Activated CD4-positive, alpha-beta T cell treated with anti-CD3 and anti-CD28 coated beads for 36 hours (primary cell): ENCODE data around the gene TMEM192. TPM values are rescaled to one million over a fixed set of nuclear protein-coding genes. Genes with fewer than 3 reads are reported as not detected.
"Not testable (repeated sequence)": the region's sequence is repeated elsewhere in the genome, so short reads cannot be mapped to it uniquely, and the experiment has no call there.

ENCODE experiments used
- ATAC-seq: fragments of 200-7000 bp; cut with Tn5 transposase; one replicate; pipeline ENCODE4 v1.10.0; 2021; ENCODE audit warnings: mild to moderate bottlenecking, moderate library complexity
- CTCF ChIA-PET: fragments of 350-600 bp; sonication (Branson Sonifier 250); formaldehyde crosslinking; loops from one replicate; lab custom pipeline; 2021; ENCODE audit warnings: antibody characterized with exemption; lab: Charles Lee
- POLR2A ChIA-PET: fragments of 350-600 bp; sonication (Branson Sonifier 250); formaldehyde crosslinking; loops from one replicate; lab custom pipeline; 2021; ENCODE audit warnings: antibody characterized with exemption, inconsistent platforms; lab: Charles Lee
- DNase-seq: peaks from one replicate; pipeline ENCODE4 v3.0.0-alpha.2; 2020
- H3K27ac Mint-ChIP-seq: one replicate; pipeline ENCODE4 v1.8.0; 2021; ENCODE audit warnings: mixed read lengths
- H3K27me3 Mint-ChIP-seq: one replicate; pipeline ENCODE4 v1.8.0; 2021; ENCODE audit warnings: mixed read lengths
- H3K36me3 Mint-ChIP-seq: one replicate; pipeline ENCODE4 v1.8.0; 2021; ENCODE audit warnings: low read depth, mixed read lengths
- H3K4me1 Mint-ChIP-seq: one replicate; pipeline ENCODE4 v1.8.0; 2021; ENCODE audit warnings: mixed read lengths
- H3K4me3 Mint-ChIP-seq: one replicate; pipeline ENCODE4 v1.8.0; 2021; ENCODE audit warnings: mild to moderate bottlenecking, moderate library complexity, mixed read lengths
- H3K9me3 Mint-ChIP-seq: one replicate; pipeline ENCODE4 v1.8.0; 2021; ENCODE audit warnings: low read depth, mixed read lengths
- intact Hi-C, 2 experiments: fragments of 100-400 bp; cut with DNase I in 1 of 2; cut with micrococcal nuclease in 1 of 2; formaldehyde crosslinking; loops; one replicate each; pipeline versions ENCODE4 v1.14.2 to v1.15.1; 2022 to 2024; cut with DNase I, micrococcal nuclease
- total RNA-seq, 2 experiments: library from RNA; stranded (reverse); gene quantifications; one replicate each; pipeline ENCODE4 v1.2.3, GENCODE V29; 2021

TMEM192 gene
- total RNA-seq, 2 experiments from 2014 or later: 8.8 TPM

DNA sequence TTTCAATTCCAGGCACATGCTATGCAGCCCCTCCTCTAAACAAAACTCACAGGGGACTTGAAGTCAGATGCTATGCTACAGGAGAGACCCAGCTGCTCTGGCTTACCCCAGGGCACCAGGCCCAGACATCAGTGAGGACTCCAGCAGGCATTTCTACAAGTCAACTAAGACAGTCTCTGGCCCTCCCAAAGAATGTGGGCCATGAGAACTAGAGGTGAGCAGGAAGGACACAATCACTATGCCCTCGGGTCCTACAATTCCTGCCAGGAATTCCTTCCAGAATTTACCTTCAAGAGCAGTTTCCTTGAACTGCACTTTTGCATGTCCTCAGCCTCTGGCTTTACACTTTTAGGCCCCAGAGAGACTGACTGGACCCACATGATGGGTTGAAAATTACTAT lies 17.4 kb downstream of the TMEM192 start:
- H3K36me3 Mint-ChIP-seq: peaks cover 18% of the 10 kb centered on the region
- intact Hi-C loops: loop anchor here in 1 of 2 experiments (5.0 kb wide), 1 partner anchor 313 kb away; no protein-coding TSS in a partner anchor
- H3K9me3 Mint-ChIP-seq: no peaks in the 10 kb centered on the region
- no peak overlapping the region for H3K4me3 Mint-ChIP-seq
- no peaks in the 10 kb centered on the region for H3K27me3 Mint-ChIP-seq
- H3K27ac Mint-ChIP-seq: no peak overlapping the region
- no peaks in the 10 kb centered on the region for H3K4me1 Mint-ChIP-seq
- no peak for DNase-seq
- ChIA-PET CTCF (interaction anchor here (1.5 kb wide), 1 partner anchor 18 kb away, joined by 3 read pairs; the partner anchor contains the start of gene TMEM192), POLR2A (no interaction called here)
- ATAC-seq: no peak

DNA sequence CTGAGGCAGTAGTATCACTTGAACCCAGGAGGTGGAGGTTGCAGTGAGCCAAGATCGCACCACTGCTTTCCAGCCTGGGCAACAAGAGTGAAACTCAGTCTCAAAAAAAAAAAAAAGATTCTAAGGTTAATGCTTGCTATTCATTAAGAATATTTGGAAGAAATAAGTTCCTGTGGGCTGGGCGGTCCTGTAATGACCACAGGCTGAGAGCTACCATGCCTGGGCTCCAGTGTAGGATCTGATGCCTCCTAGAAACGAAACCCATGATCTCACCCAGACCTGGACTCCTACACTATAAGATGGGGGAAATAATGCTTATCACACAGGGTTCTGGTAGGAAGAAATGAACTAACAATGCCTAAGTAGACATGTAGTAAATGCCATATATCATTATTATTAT lies 17.8 kb downstream of the TMEM192 start:
- H3K27me3 Mint-ChIP-seq: no peaks in the 10 kb centered on the region
- no peak overlapping the region for H3K4me3 Mint-ChIP-seq
- intact Hi-C loops: loop anchor here in 1 of 2 experiments (5.0 kb wide), 1 partner anchor 313 kb away; no protein-coding TSS in a partner anchor
- no peaks in the 10 kb centered on the region for H3K4me1 Mint-ChIP-seq
- no peak overlapping the region for H3K27ac Mint-ChIP-seq
- H3K36me3 Mint-ChIP-seq: peaks cover 19% of the 10 kb centered on the region
- DNase-seq (no peak), ATAC-seq (no peak)
- no peaks in the 10 kb centered on the region for H3K9me3 Mint-ChIP-seq
- ChIA-PET POLR2A (no interaction called here), CTCF (interaction anchor here (1.5 kb wide), 1 partner anchor 18 kb away, joined by 3 read pairs; the partner anchor contains the start of gene TMEM192)

GRCh38 chr4:165092187-165092586 lies 20.5 kb downstream of the TMEM192 start:
- H3K9me3 Mint-ChIP-seq, H3K27me3 Mint-ChIP-seq, intact Hi-C loops, ATAC-seq, H3K4me1 Mint-ChIP-seq, POLR2A ChIA-PET, H3K27ac Mint-ChIP-seq, H3K4me3 Mint-ChIP-seq, DNase-seq, CTCF ChIA-PET: not testable (repeated sequence)
- peaks cover 19% of the 10 kb centered on the region for H3K36me3 Mint-ChIP-seq

- intact Hi-C loops: no loop called here
- Mint-ChIP-seq H3K36me3 (peaks cover 29% of the 10 kb centered on the region), H3K27ac (no peak overlapping the region)
Observed at GRCh38 chr4:165088366-165088765, 24.3 kb downstream of the TMEM192 start.

GRCh38 chr4:165085946-165086345 lies 26.7 kb downstream of the TMEM192 start:
- Mint-ChIP-seq H3K9me3 (no peaks in the 10 kb centered on the region), H3K36me3 (peaks cover 23% of the 10 kb centered on the region), H3K4me1 (no peaks in the 10 kb centered on the region), H3K27me3 (no peaks in the 10 kb centered on the region), H3K4me3 (no peak overlapping the region), H3K27ac (no peak overlapping the region)
- ATAC-seq (no peak), DNase-seq (no peak)
- ChIA-PET POLR2A (no interaction called here), CTCF (interaction anchor here (1.1 kb wide), 1 partner anchor 27 kb away, joined by 3 read pairs; the partner anchor contains the start of gene TMEM192)
- intact Hi-C loops: no loop called here

More at GRCh38 chr4:165088366-165088765, 24.3 kb downstream of the TMEM192 start:
- Mint-ChIP-seq H3K27me3 (no peaks in the 10 kb centered on the region), H3K9me3 (no peaks in the 10 kb centered on the region), H3K4me1 (no peaks in the 10 kb centered on the region), H3K4me3 (no peak overlapping the region)
- POLR2A ChIA-PET: no interaction called here
- ATAC-seq (no peak), DNase-seq (no peak)
- CTCF ChIA-PET: no interaction called here

GRCh38 chr4:165084787-165085186 lies 27.9 kb downstream of the TMEM192 start:
- H3K4me1 Mint-ChIP-seq, CTCF ChIA-PET, POLR2A ChIA-PET, H3K27ac Mint-ChIP-seq, DNase-seq, H3K4me3 Mint-ChIP-seq, ATAC-seq, H3K27me3 Mint-ChIP-seq, H3K9me3 Mint-ChIP-seq, intact Hi-C loops: not testable (repeated sequence)
- H3K36me3 Mint-ChIP-seq: peaks cover 21% of the 10 kb centered on the region

- H3K9me3 Mint-ChIP-seq: no peaks in the 10 kb centered on the region
- H3K4me1 Mint-ChIP-seq: no peaks in the 10 kb centered on the region
- DNase-seq: no peak
- ChIA-PET CTCF (no interaction called here), POLR2A (no interaction called here)
- H3K27me3 Mint-ChIP-seq: no peaks in the 10 kb centered on the region
- H3K36me3 Mint-ChIP-seq: peaks cover 14% of the 10 kb centered on the region
- no peak overlapping the region for H3K4me3 Mint-ChIP-seq
- H3K27ac Mint-ChIP-seq: no peak overlapping the region
- ATAC-seq: no peak
- intact Hi-C loops: no loop called here
Observed at GRCh38 chr4:165079476-165079875, 33.2 kb downstream of the TMEM192 start.

DNA sequence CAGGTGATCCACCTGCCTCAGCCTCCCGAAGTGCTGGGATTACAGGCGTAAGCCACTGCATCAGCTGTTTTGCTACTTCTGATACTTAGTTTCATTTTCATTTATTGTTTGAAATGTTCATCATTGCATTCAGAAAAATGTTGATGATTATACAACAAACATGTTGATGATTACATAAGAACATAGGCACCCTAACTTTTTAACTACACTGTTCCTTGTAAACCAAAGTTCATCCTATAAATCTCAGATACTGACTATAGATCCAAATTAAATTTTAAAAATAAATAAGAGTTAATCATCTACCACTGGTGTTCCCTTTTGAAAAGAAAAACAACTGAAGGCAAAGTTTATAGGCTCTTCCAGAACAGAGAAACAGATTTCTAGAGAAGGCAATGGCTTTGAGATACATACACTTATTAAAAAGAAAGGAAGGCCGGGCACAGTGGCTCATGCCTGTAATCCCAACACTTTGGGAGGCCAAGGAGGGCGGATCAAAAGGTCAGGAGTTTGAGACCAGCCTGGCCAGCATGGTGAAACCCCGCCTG lies 35.6 kb downstream of the TMEM192 start:
- Mint-ChIP-seq H3K36me3 (peaks cover 16% of the 10 kb centered on the region), H3K4me1 (no peaks in the 10 kb centered on the region), H3K4me3 (no peak overlapping the region), H3K9me3 (no peaks in the 10 kb centered on the region), H3K27me3 (no peaks in the 10 kb centered on the region), H3K27ac (no peak overlapping the region)
- POLR2A ChIA-PET: no interaction called here
- intact Hi-C loops: no loop called here
- CTCF ChIA-PET: interaction anchor here (0.6 to 1.2 kb wide), 2 partner anchors 24 to 29 kb away, joined by 3 read pairs; no protein-coding TSS in a partner anchor
- ATAC-seq (no peak), DNase-seq (no peak)

DNA sequence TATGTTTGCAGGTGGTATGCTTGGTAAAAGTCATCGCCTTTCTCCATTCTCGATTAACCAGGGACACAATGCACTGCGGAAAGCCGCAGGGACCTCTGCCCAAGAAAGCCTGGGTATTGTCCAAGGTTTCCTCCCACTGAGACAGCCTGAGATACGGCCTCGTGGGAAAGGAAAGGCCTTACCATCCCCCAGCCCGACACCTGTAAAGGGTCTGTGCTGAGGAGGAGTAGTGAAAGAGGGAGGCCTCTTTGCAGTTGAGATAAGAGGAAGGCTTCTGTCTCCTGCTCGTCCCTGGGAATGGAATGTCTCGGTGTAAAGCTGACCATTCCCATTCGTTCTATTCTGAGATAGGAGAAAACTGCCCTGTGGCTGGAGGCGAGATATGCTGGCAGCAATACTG lies 39.3 kb downstream of the TMEM192 start:
- H3K27ac Mint-ChIP-seq, H3K4me1 Mint-ChIP-seq, DNase-seq, POLR2A ChIA-PET, H3K4me3 Mint-ChIP-seq, intact Hi-C loops, CTCF ChIA-PET, ATAC-seq, H3K36me3 Mint-ChIP-seq, H3K27me3 Mint-ChIP-seq, H3K9me3 Mint-ChIP-seq: not testable (repeated sequence)

GRCh38 chr4:165070560-165070959 lies 42.1 kb downstream of the TMEM192 start:
- Mint-ChIP-seq H3K36me3 (peaks cover 2% of the 10 kb centered on the region), H3K4me3 (no peak overlapping the region), H3K27ac (no peak overlapping the region), H3K4me1 (no peaks in the 10 kb centered on the region), H3K9me3 (no peaks in the 10 kb centered on the region), H3K27me3 (no peaks in the 10 kb centered on the region)
- POLR2A ChIA-PET: no interaction called here
- CTCF ChIA-PET: no interaction called here
- DNase-seq: no peak
- intact Hi-C loops: no loop called here
- no peak for ATAC-seq

DNA sequence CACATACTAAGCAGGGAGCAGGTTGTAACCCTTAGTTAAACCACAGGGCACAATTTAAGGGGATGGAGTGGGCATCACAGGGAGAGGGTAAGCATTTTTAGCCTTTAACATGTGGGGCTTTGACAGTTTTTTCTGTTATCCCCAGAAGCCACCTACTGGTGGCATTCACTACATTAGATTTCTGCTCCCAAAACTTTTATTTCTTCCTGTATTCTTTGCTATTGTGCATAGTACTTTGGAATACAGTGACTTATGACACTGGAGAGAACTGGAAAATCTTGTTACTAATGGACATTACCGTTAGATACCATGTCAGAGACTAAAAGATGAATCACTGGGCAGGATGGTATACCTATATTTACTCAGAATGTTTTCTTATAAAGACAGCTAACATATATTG lies 51.7 kb downstream of the TMEM192 start:
- Mint-ChIP-seq H3K9me3 (no peaks in the 10 kb centered on the region), H3K27ac (no peak overlapping the region), H3K27me3 (no peaks in the 10 kb centered on the region), H3K36me3 (no peaks in the 10 kb centered on the region), H3K4me3 (no peak overlapping the region), H3K4me1 (no peaks in the 10 kb centered on the region)
- intact Hi-C loops: no loop called here
- ChIA-PET POLR2A (no interaction called here), CTCF (no interaction called here)
- ATAC-seq (no peak), DNase-seq (no peak)

GRCh38 chr4:165059386-165059785 lies 53.3 kb downstream of the TMEM192 start:
- H3K36me3 Mint-ChIP-seq: no peaks in the 10 kb centered on the region
- H3K27me3 Mint-ChIP-seq: no peaks in the 10 kb centered on the region
- H3K4me1 Mint-ChIP-seq: no peaks in the 10 kb centered on the region
- no peaks in the 10 kb centered on the region for H3K9me3 Mint-ChIP-seq
- H3K4me3 Mint-ChIP-seq: no peak overlapping the region
- no peak for ATAC-seq
- CTCF ChIA-PET: interaction anchor here (0.6 kb wide), 1 partner anchor 688 kb away, joined by 4 read pairs; no protein-coding TSS in a partner anchor
- POLR2A ChIA-PET: no interaction called here
- H3K27ac Mint-ChIP-seq: no peak overlapping the region
- intact Hi-C loops: no loop called here
- no peak for DNase-seq
